Endothelial cell of umbilical vein (primary cell): ENCODE data around the gene ZNF619. TPM values are rescaled to one million over a fixed set of nuclear protein-coding genes. Genes with fewer than 3 reads are reported as not detected.

ENCODE experiments used
- BruUV-seq: library from RNA; stranded (reverse); fragments of 400-500 nt; replicated peaks from 2 replicates; lab custom pipeline; 2021; lab: Mats Ljungman, UMichigan
- CTCF ChIA-PET: fragments of 300-600, 350-600 bp; sonication (Branson Sonifier 250); formaldehyde crosslinking; loops from one replicate; lab custom pipeline; 2021; ENCODE audit warnings: antibody characterized with exemption, inconsistent platforms; lab: Charles Lee
- POLR2A ChIA-PET: fragments of 300-600, 350-600 bp; sonication (Branson Sonifier 250); formaldehyde crosslinking; loops from one replicate; lab custom pipeline; 2021; ENCODE audit warnings: antibody characterized with exemption, inconsistent platforms; lab: Charles Lee
- DNase-seq: peaks from one replicate; pipeline ENCODE4 v3.0.0-alpha.2; 2011; ENCODE audit warnings: low read depth, low spot score
- FAIRE-seq: peaks from 2 replicates; lab custom pipeline; 2011; peaks lifted over from hg19 to GRCh38; lab: Jason Lieb, UNC
- H2AFZ ChIP-seq: 2 replicates; pipeline ENCODE4 v1.6.0; 2012; ENCODE audit warnings: low read depth, low read length, control low read depth, inconsistent platforms
- H3K27ac ChIP-seq: 2 replicates; pipeline ENCODE4 v1.5.1; 2011; ENCODE audit warnings: low read depth, mild to moderate bottlenecking, control low read depth, low read length, moderate library complexity; ENCODE audit not compliant: insufficient read depth
- H3K27me3 ChIP-seq, 2 experiments: 2 replicates each; pipeline versions ENCODE4 v1.6.0 to v1.6.1; 2011; ENCODE audit warnings: low read length in 2 of 2, mixed read lengths in 1 of 2; ENCODE audit not compliant: control insufficient read depth in 2 of 2, insufficient read depth in 2 of 2
- H3K36me3 ChIP-seq, 2 experiments: 2 replicates in 1 of 2; 3 replicates in 1 of 2; pipeline ENCODE4 v1.5.1; 2011; ENCODE audit warnings: low read length in 2 of 2, mild to moderate bottlenecking in 1 of 2, moderate library complexity in 1 of 2; ENCODE audit not compliant: control insufficient read depth in 2 of 2, insufficient read depth in 2 of 2; ENCODE audit errors: extremely low read depth in 1 of 2
- H3K4me1 ChIP-seq: 3 replicates; pipeline ENCODE4 v1.5.1; 2011; ENCODE audit warnings: mild to moderate bottlenecking, low read length; ENCODE audit not compliant: control insufficient read depth, insufficient read depth; ENCODE audit errors: extremely low read depth
- H3K4me2 ChIP-seq: 2 replicates; pipeline ENCODE4 v1.6.1; 2011; ENCODE audit warnings: low read length, control low read depth, mixed read lengths; ENCODE audit not compliant: insufficient read depth
- H3K4me3 ChIP-seq, 3 experiments: fragments of 200-600 bp in 1 of 3; sonication (generic), shearing (Covaris generic) in 1 of 3; replicated peaks in 1 of 3; 2 replicates each; pipeline ENCODE4 v1.5.1; 2011 to 2016; ENCODE audit warnings: control low read depth in 3 of 3, low read length in 3 of 3, mild to moderate bottlenecking in 2 of 3, inconsistent platforms in 1 of 3, low read depth in 1 of 3, moderate library complexity in 1 of 3; ENCODE audit not compliant: insufficient read depth in 1 of 3
- H3K79me2 ChIP-seq: 2 replicates; pipeline ENCODE4 v1.6.0; 2012; ENCODE audit warnings: low read length, inconsistent platforms; ENCODE audit not compliant: control insufficient read depth, insufficient read depth
- H3K9ac ChIP-seq: replicated peaks from 2 replicates; pipeline ENCODE3; 2011; ENCODE audit warnings: low read length, control low read depth; ENCODE audit not compliant: insufficient read depth; ENCODE audit errors: extremely low read depth
- H3K9me1 ChIP-seq: replicated peaks from 3 replicates; pipeline ENCODE4 v1.6.0; 2011; ENCODE audit warnings: mild to moderate bottlenecking, low read length; ENCODE audit not compliant: control insufficient read depth, insufficient read depth; ENCODE audit errors: extremely low read depth
- H3K9me3 ChIP-seq: replicated peaks from 2 replicates; pipeline ENCODE4 v1.5.1; 2012; ENCODE audit warnings: low read length, inconsistent platforms; ENCODE audit not compliant: control insufficient read depth, insufficient read depth
- H4K20me1 ChIP-seq: replicated peaks from 2 replicates; pipeline ENCODE3; 2011; ENCODE audit warnings: mild to moderate bottlenecking, low read length; ENCODE audit not compliant: control insufficient read depth, insufficient read depth; ENCODE audit errors: extremely low read depth
- EZH2 ChIP-seq: IDR thresholded peaks from 2 replicates; pipeline ENCODE4 v1.6.1; 2012; ENCODE audit warnings: borderline replicate concordance, low read depth, mild to moderate bottlenecking, moderate library complexity, low read length, inconsistent platforms; ENCODE audit not compliant: severe bottlenecking
- FOS ChIP-seq: IDR thresholded peaks from 2 replicates; pipeline ENCODE4 v1.6.1; 2011; ENCODE audit warnings: mild to moderate bottlenecking, low read length, moderate library complexity, borderline replicate concordance; ENCODE audit not compliant: insufficient read depth
- GATA2 ChIP-seq: IDR thresholded peaks from 2 replicates; pipeline ENCODE4 v1.7.0; 2011; ENCODE audit warnings: low read depth, mild to moderate bottlenecking, moderate library complexity, mixed read lengths, low read length; ENCODE audit not compliant: insufficient read length, insufficient read depth
- JUN ChIP-seq: IDR thresholded peaks from 2 replicates; pipeline ENCODE4 v1.6.1; 2011; ENCODE audit warnings: borderline replicate concordance, low read depth; ENCODE audit not compliant: insufficient read length, insufficient read depth
- MAX ChIP-seq: IDR thresholded peaks from 2 replicates; pipeline ENCODE4 v1.6.1; 2011; ENCODE audit not compliant: insufficient read depth, insufficient read length
- POLR2A ChIP-seq: IDR thresholded peaks from 2 replicates; pipeline ENCODE4 v1.6.1; 2012; ENCODE audit warnings: low read depth, mild to moderate bottlenecking, control low read depth, low read length
- POLR2AphosphoS5 ChIP-seq: IDR thresholded peaks from 2 replicates; pipeline ENCODE4 v1.6.1; 2012; ENCODE audit warnings: low read depth, mild to moderate bottlenecking, control low read depth, low read length, moderate library complexity; ENCODE audit not compliant: insufficient read depth
- dilution Hi-C: fragments of 300-500 bp; cut with MboI; formaldehyde crosslinking; loops from one replicate; pipeline ENCODE4 v1.15.0; 2019; ENCODE audit warnings: low sequenced_read_pairs; ENCODE audit not compliant: extremely low pct_ligation_motif_present
- intact Hi-C: fragments of 100-400 bp; cut with micrococcal nuclease; formaldehyde crosslinking; loops from one replicate; pipeline ENCODE4 v1.10.0; 2022
- polyA plus RNA-seq, 4 experiments: library from polyadenylated mRNA; depleted of rRNA in 3 of 4; stranded (reverse) in 3 of 4; unstranded in 1 of 4; fragments of >200 nt; gene quantifications; 2 replicates each; pipeline versions ENCODE4 v1.2.1 to v1.2.3, GENCODE V29; 2011 to 2012; ENCODE audit warnings: missing spikeins in 1 of 4
- total RNA-seq: library from RNA; stranded (reverse); gene quantifications from 2 replicates; pipeline ENCODE4 v1.2.3, GENCODE V29; 2021

Gene ZNF619
- total and polyA plus RNA-seq, 2 donors (not counting 3 experiments of a cell fraction or from before 2014, with no cell fraction given) = 2.3 to 7.2 TPM

- TF ChIP-seq POLR2AphosphoS5 (no peak), JUN (no peak), EZH2 (no peak), POLR2A (no peak), MAX (no peak), FOS (no peak), GATA2 (no peak)
- H3K27me3 ChIP-seq = no peaks in the 10 kb centered on the region
- H3K9me1 ChIP-seq = no peaks in the 10 kb centered on the region
- FAIRE-seq = no peak
- H3K36me3 ChIP-seq = no peaks in the 10 kb centered on the region
- no peak for DNase-seq
- H3K4me3 ChIP-seq = no peak overlapping the region
- no TSS peak for BruUV-seq
- no peaks in the 10 kb centered on the region for H4K20me1 ChIP-seq
- peaks cover 10% of the 10 kb centered on the region for H3K4me1 ChIP-seq
- no peaks in the 10 kb centered on the region for H3K79me2 ChIP-seq
- POLR2A ChIA-PET = no interaction called here
- dilution Hi-C loops (no loop called here), intact Hi-C loops (loop anchor here (10.0 kb wide), 1 partner anchor 965 kb away; no protein-coding TSS in a partner anchor)
- H3K27ac ChIP-seq = no peak overlapping the region
- no peak overlapping the region for H3K4me2 ChIP-seq
- H2AFZ ChIP-seq = no peak overlapping the region
- no peaks in the 10 kb centered on the region for H3K9me3 ChIP-seq
- no peak overlapping the region for H3K9ac ChIP-seq
- CTCF ChIA-PET = interaction anchor here (1.2 kb wide), 2 partner anchors 8 to 29 kb away, joined by 3 read pairs; no protein-coding TSS in a partner anchor
Measured at GRCh38 chr3:40499952-40500351, 23.0 kb downstream of the ZNF619 start.

- ChIA-PET CTCF (no interaction called here), POLR2A (no interaction called here)
- TF ChIP-seq GATA2 = no peak
- no peak for TF ChIP-seq EZH2
- H3K27ac ChIP-seq = no peak overlapping the region
- H3K27me3 ChIP-seq = no peaks in the 10 kb centered on the region
- BruUV-seq = no TSS peak
- H3K4me1 ChIP-seq = peaks cover 19% of the 10 kb centered on the region
- no peak overlapping the region for H3K9ac ChIP-seq
- H4K20me1 ChIP-seq = no peaks in the 10 kb centered on the region
- dilution Hi-C loops (no loop called here), intact Hi-C loops (loop anchor here (10.0 kb wide), 1 partner anchor 967 kb away; no protein-coding TSS in a partner anchor)
- H2AFZ ChIP-seq = no peak overlapping the region
- H3K9me1 ChIP-seq = no peaks in the 10 kb centered on the region
- no peak for FAIRE-seq
- H3K4me2 ChIP-seq = no peak overlapping the region
- no peak overlapping the region for H3K4me3 ChIP-seq
- H3K79me2 ChIP-seq = no peaks in the 10 kb centered on the region
- no peaks in the 10 kb centered on the region for H3K9me3 ChIP-seq
- DNase-seq = no peak
- H3K36me3 ChIP-seq = no peaks in the 10 kb centered on the region
Measured at GRCh38 chr3:40502034-40502433, 25.1 kb downstream of the ZNF619 start.
